Neural progenitor cell (in vitro differentiated cells): ENCODE measurements around the gene ZNF286A. TPM values are rescaled to one million over a fixed set of nuclear protein-coding genes. Genes with fewer than 3 reads are reported as not detected.
"Not testable (repeated sequence)": the region's sequence is repeated elsewhere in the genome, so short reads cannot be mapped to it uniquely, and the experiment has no call there.

Source experiments
- DNase-seq: peaks from one replicate; pipeline ENCODE4 v3.0.0-alpha.2; 2016; ENCODE audit warnings: low spot score
- H2AFZ ChIP-seq: fragments of 200-600 bp; sonication (generic); replicated peaks from 2 replicates; pipeline ENCODE4 v1.6.1; 2016; ENCODE audit warnings: antibody characterized with exemption
- H3F3A ChIP-seq: fragments of 200-600 bp; sonication (generic); 2 replicates; pipeline ENCODE4 v1.6.1; 2016; ENCODE audit warnings: antibody characterized with exemption, low read depth
- H3K27ac ChIP-seq: fragments of 200-600 bp; sonication (generic); 2 replicates; pipeline ENCODE4 v1.5.1; 2016; ENCODE audit warnings: mild to moderate bottlenecking
- H3K27me3 ChIP-seq: fragments of 200-600 bp; sonication (generic); 2 replicates; pipeline ENCODE4 v1.6.1; 2016; ENCODE audit warnings: mild to moderate bottlenecking, moderate library complexity
- H3K36me3 ChIP-seq: fragments of 200-600 bp; sonication (generic); 2 replicates; pipeline ENCODE4 v1.5.1; 2016
- H3K4me1 ChIP-seq: fragments of 200-600 bp; sonication (generic); 2 replicates; pipeline ENCODE4 v1.6.1; 2016; ENCODE audit warnings: mixed run types
- H3K4me2 ChIP-seq: fragments of 200-600 bp; sonication (generic); 2 replicates; pipeline ENCODE4 v1.6.1; 2016
- H3K4me3 ChIP-seq: fragments of 200-600 bp; sonication (generic); 2 replicates; pipeline ENCODE4 v1.5.1; 2016
- H3K79me2 ChIP-seq: fragments of 200-600 bp; sonication (generic); 2 replicates; pipeline ENCODE4 v1.6.1; 2016; ENCODE audit warnings: low read depth
- H3K9ac ChIP-seq: fragments of 200-600 bp; sonication (generic); 2 replicates; pipeline ENCODE4 v1.6.1; 2016
- H3K9me3 ChIP-seq: fragments of 200-600 bp; sonication (generic); 2 replicates; pipeline ENCODE4 v1.5.1; 2016; ENCODE audit warnings: low read depth
- H4K20me1 ChIP-seq: fragments of 200-600 bp; sonication (generic); 2 replicates; pipeline ENCODE4 v1.6.1; 2016; ENCODE audit warnings: low read depth
- H3K27ac Mint-ChIP-seq: 3 replicates; pipeline ENCODE4 v1.8.0; 2021; ENCODE audit warnings: mixed read lengths
- H3K27me3 Mint-ChIP-seq: 2 replicates; pipeline ENCODE4 v1.8.0; 2022; ENCODE audit warnings: low read depth, mild to moderate bottlenecking, inconsistent platforms, moderate library complexity, mixed read lengths; ENCODE audit not compliant: insufficient read depth
- H3K36me3 Mint-ChIP-seq: 3 replicates; pipeline ENCODE4 v1.8.0; 2021; ENCODE audit warnings: mixed read lengths
- H3K4me1 Mint-ChIP-seq: 3 replicates; pipeline ENCODE4 v1.8.0; 2021; ENCODE audit warnings: mixed read lengths
- H3K4me3 Mint-ChIP-seq: 3 replicates; pipeline ENCODE4 v1.8.0; 2021; ENCODE audit warnings: mild to moderate bottlenecking, moderate library complexity, mixed read lengths
- H3K9me3 Mint-ChIP-seq: 3 replicates; pipeline ENCODE4 v1.8.0; 2020; ENCODE audit warnings: mixed read lengths
- CTCF ChIP-seq: fragments of 200-600 bp; sonication (generic); IDR thresholded peaks from 2 replicates; pipeline ENCODE4 v1.5.1; 2017; ENCODE audit warnings: antibody characterized with exemption, mild to moderate bottlenecking
- EZH2 ChIP-seq: fragments of 200-600 bp; sonication (generic); IDR thresholded peaks from 2 replicates; pipeline ENCODE4 v1.6.1; 2017; ENCODE audit warnings: antibody characterized with exemption, mild to moderate bottlenecking, moderate library complexity
- EZH2phosphoT487 ChIP-seq: fragments of 200-600 bp; sonication (generic); IDR thresholded peaks from 2 replicates; pipeline ENCODE4 v1.6.1; 2017; ENCODE audit warnings: antibody characterized with exemption
- total RNA-seq: library from RNA; depleted of rRNA; stranded (reverse); fragments of >200 nt; gene quantifications from 2 replicates; pipeline ENCODE4 v1.2.3, GENCODE V29; 2015; ENCODE audit warnings: low replicate concordance

The ZNF286A gene
- total RNA-seq, 1 donor from 2014 or later, result 216 TPM

- H3K9me3 ChIP-seq, result no peaks in the 10 kb centered on the region
- no peaks in the 10 kb centered on the region for H3K79me2 ChIP-seq
- no peaks in the 10 kb centered on the region for H3K27me3 ChIP-seq
- H2AFZ ChIP-seq, result no peak overlapping the region
- TF ChIP-seq EZH2phosphoT487 (no peak), EZH2 (no peak), CTCF (no peak)
- DNase-seq, result no peak
- H3K9ac ChIP-seq, result no peak overlapping the region
- Mint-ChIP-seq H3K4me1 (no peaks in the 10 kb centered on the region), H3K4me3 (no peak overlapping the region), H3K27me3 (no peaks in the 10 kb centered on the region), H3K9me3 (no peaks in the 10 kb centered on the region), H3K27ac (peak overlapping the region; percentile 92), H3K36me3 (peaks cover 14% of the 10 kb centered on the region)
- H3F3A ChIP-seq, result no peaks in the 10 kb centered on the region
- no peaks in the 10 kb centered on the region for H3K4me1 ChIP-seq
- no peak overlapping the region for H3K4me2 ChIP-seq
- no peak overlapping the region for H3K27ac ChIP-seq
- no peaks in the 10 kb centered on the region for H3K36me3 ChIP-seq
- no peak overlapping the region for H3K4me3 ChIP-seq
- no peaks in the 10 kb centered on the region for H4K20me1 ChIP-seq
Observed at GRCh38 chr17:15663691-15664090, 35.9 kb upstream of the ZNF286A start.

- not testable (repeated sequence) for H3K4me2 ChIP-seq, H3K4me3 ChIP-seq, H3K4me1 Mint-ChIP-seq, H3K27me3 Mint-ChIP-seq, H3K27ac Mint-ChIP-seq, H3K27me3 ChIP-seq, H4K20me1 ChIP-seq, H2AFZ ChIP-seq, H3K36me3 ChIP-seq, H3K4me1 ChIP-seq, H3K9ac ChIP-seq, H3K79me2 ChIP-seq, DNase-seq, H3K9me3 Mint-ChIP-seq, H3F3A ChIP-seq, H3K4me3 Mint-ChIP-seq, H3K27ac ChIP-seq, H3K9me3 ChIP-seq
- peaks cover 11% of the 10 kb centered on the region for H3K36me3 Mint-ChIP-seq
Observed at GRCh38 chr17:15669526-15669925, 30.0 kb upstream of the ZNF286A start.

- H3K9me3 ChIP-seq, H2AFZ ChIP-seq, H3K9me3 Mint-ChIP-seq, H3K36me3 ChIP-seq, H3K27me3 ChIP-seq, H3K4me2 ChIP-seq, H3F3A ChIP-seq, H3K9ac ChIP-seq, H3K4me3 ChIP-seq, H3K4me1 Mint-ChIP-seq, DNase-seq, H3K27ac ChIP-seq, H3K4me3 Mint-ChIP-seq, H3K27me3 Mint-ChIP-seq, H3K27ac Mint-ChIP-seq, H3K4me1 ChIP-seq, H4K20me1 ChIP-seq, H3K79me2 ChIP-seq: not testable (repeated sequence)
- H3K36me3 Mint-ChIP-seq, result peaks cover 24% of the 10 kb centered on the region
Observed at GRCh38 chr17:15674640-15675039, 24.9 kb upstream of the ZNF286A start.

GRCh38 chr17:15675991-15676390 lies 23.6 kb upstream of the ZNF286A start:
- H3K27me3 Mint-ChIP-seq, H3K27ac Mint-ChIP-seq, H3K4me2 ChIP-seq, H3K79me2 ChIP-seq, H3K4me1 Mint-ChIP-seq, H4K20me1 ChIP-seq, H3K27me3 ChIP-seq, H3K9ac ChIP-seq, H3K4me3 ChIP-seq, H3K9me3 Mint-ChIP-seq, H3K27ac ChIP-seq, H3F3A ChIP-seq, H2AFZ ChIP-seq, DNase-seq, H3K4me3 Mint-ChIP-seq, H3K36me3 ChIP-seq, H3K9me3 ChIP-seq, H3K4me1 ChIP-seq: not testable (repeated sequence)
- H3K36me3 Mint-ChIP-seq, result peaks cover 24% of the 10 kb centered on the region

GRCh38 chr17:15683135-15683534 lies 16.4 kb upstream of the ZNF286A start:
- H3K27me3 Mint-ChIP-seq, H3K27me3 ChIP-seq, H3F3A ChIP-seq, H2AFZ ChIP-seq, H3K79me2 ChIP-seq, H3K4me1 ChIP-seq, H3K9me3 Mint-ChIP-seq, H3K27ac ChIP-seq, H4K20me1 ChIP-seq, DNase-seq, H3K9ac ChIP-seq, H3K9me3 ChIP-seq, H3K27ac Mint-ChIP-seq, H3K36me3 ChIP-seq: not testable (repeated sequence)
- Mint-ChIP-seq H3K4me1 (peaks cover 12% of the 10 kb centered on the region), H3K36me3 (peaks cover 10% of the 10 kb centered on the region), H3K4me3 (peak overlapping the region; percentile 91)
- Histone ChIP-seq H3K4me2 (peak overlapping the region; percentile 86), H3K4me3 (peak overlapping the region; percentile 77)
